GM10266 (cell line): Measurements from ENCODE around the gene SLFN12.

ENCODE experiments used
- DNase-seq: peaks from one replicate; pipeline ENCODE4 v3.0.0; 2012; ENCODE audit errors: extremely low spot score
- TF ChIP-seq, protein P1 (sequence below): IDR thresholded peaks from 2 replicates; pipeline ENCODE4 v1.5.1; 2012; ENCODE audit warnings: mild to moderate bottlenecking, low read depth; ENCODE audit not compliant: control insufficient read depth, insufficient read depth; ENCODE audit errors: missing control alignments

SLFN12 gene

DNA sequence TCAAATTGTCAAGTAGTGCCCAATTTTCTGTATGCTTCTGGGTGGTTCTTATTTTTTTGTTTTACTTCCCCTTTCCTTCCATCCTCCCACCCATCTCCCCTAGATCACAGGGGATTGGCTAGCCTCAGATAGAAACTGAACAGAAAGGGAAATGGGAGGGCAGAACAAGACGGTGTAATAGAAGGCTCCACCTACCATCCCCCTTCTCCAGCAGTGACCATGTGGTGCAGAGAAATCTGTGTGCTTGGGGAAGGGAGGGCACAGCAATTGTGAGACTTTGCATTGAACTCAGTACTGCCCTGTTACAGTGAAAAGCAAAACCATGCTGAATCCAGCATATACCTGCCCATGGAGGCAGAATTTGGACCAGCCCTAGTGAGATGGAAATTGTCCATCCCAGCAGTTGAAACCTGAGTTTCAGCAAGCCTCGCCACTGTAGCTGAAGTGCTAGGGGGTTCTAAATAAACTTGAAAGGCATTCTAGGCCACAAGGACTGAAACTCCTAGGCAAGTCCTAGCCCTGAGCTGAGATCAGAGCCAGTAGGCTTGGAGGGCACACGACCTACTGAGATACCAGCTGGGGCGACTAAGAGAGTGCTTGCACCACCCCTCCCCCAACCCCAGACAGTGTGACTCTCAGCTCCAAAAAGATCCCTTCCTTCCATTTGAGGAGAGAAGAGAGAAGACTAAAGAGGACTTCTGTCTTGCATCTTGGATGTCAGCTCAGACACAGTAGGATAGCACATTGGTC is 64.0 kb downstream of the SLFN12 start:
- peak; percentile 82 for DNase-seq
- TF ChIP-seq, protein P1, sequence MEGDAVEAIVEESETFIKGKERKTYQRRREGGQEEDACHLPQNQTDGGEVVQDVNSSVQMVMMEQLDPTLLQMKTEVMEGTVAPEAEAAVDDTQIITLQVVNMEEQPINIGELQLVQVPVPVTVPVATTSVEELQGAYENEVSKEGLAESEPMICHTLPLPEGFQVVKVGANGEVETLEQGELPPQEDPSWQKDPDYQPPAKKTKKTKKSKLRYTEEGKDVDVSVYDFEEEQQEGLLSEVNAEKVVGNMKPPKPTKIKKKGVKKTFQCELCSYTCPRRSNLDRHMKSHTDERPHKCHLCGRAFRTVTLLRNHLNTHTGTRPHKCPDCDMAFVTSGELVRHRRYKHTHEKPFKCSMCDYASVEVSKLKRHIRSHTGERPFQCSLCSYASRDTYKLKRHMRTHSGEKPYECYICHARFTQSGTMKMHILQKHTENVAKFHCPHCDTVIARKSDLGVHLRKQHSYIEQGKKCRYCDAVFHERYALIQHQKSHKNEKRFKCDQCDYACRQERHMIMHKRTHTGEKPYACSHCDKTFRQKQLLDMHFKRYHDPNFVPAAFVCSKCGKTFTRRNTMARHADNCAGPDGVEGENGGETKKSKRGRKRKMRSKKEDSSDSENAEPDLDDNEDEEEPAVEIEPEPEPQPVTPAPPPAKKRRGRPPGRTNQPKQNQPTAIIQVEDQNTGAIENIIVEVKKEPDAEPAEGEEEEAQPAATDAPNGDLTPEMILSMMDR: no peak

DNA sequence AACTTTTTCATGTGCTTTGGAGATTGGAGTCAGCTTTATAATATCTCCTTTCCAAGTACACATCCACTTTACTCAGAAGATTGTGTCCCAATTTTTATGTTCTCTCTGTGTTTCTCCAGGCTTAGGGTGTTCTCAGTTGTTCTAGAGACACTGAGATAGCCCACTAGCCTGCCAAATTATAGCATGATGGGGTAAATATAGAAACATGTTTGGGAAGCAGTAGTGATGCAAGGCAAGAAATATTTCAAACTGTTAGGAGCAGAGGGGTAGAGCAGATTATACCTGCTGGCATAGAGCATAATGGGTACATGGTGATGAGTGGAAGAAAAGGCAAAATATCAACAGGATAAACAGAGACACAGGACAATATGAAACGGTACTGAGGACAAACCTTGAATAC is 71.3 kb downstream of the SLFN12 start:
- no peak for DNase-seq
- TF ChIP-seq, protein P1: no peak
